Retinal pigment epithelial cell (primary cell): ENCODE measurements around the gene TECTA.
A peak's percentile ranks its signal among the peaks of the same experiment; 100 is the strongest.

Experiments
- DNase-seq: peaks from one replicate; pipeline ENCODE4 v3.0.0-alpha.2; 2010; ENCODE audit warnings: low read depth
- H3K4me3 ChIP-seq: 2 replicates; pipeline ENCODE4 v1.5.1; 2011; ENCODE audit warnings: mild to moderate bottlenecking, low read length, control low read depth, moderate library complexity
- CTCF ChIP-seq: conservative IDR thresholded peaks from 2 replicates; pipeline ENCODE4 v1.5.1; 2011; ENCODE audit warnings: low read depth, low read length, control low read depth, inconsistent platforms

TECTA gene

GRCh38 chr11:121090145-121090721, 10.8 kb upstream of the TECTA start:
- TF ChIP-seq CTCF = no peak
- no peak for DNase-seq
- H3K4me3 ChIP-seq = no peak overlapping the region

- no peak overlapping the region for H3K4me3 ChIP-seq
- no peak for TF ChIP-seq CTCF
- no peak for DNase-seq
These were observed 9.4 kb upstream of the TECTA start for GRCh38 chr11:121091492-121092152.

DNA sequence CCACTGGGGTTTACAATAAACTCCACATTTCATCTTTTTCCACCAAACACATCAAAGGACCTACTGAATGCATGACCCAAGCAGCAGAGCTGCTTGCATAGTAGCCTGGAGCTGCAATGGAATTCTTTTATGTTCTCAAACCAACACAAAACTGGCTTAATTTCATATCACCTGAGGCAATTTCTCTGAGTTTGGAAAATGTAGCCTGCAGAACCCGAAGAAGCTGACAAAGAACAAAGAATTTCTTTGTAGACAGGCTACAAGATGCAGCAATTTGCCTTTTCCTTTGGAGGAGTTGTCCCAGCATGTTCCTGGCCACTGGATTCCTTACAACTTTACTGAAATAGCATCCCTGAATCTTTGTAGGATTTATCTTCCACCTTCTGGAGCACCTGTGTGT, 5.5 kb upstream of the TECTA start:
- DNase-seq = no peak
- H3K4me3 ChIP-seq = no peak overlapping the region
- no peak for TF ChIP-seq CTCF

- TF ChIP-seq CTCF = no peak
- no peak for DNase-seq
- no peak overlapping the region for H3K4me3 ChIP-seq
These were observed 1.7 kb upstream of the TECTA start for GRCh38 chr11:121099364-121099763.

DNA sequence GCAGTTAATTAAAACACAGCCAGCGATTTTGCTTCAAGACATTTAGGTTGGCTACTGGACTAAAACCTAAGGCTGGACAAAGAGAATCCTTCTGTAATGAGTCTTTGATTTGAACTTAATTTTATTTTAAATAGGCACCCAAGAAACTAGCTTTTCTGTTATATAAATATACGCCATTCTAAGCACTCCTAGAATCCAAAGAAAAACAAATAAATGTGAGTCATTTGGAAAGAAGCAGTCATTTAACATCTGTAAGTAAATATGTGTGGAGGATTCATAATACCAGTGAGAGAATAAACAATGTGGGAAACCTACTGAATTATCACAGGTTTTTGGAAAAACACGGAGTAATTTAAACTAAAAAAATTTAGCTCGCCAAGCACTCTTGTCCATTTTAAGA, 1.2 kb upstream of the TECTA start:
- no peak for TF ChIP-seq CTCF
- DNase-seq = no peak
- no peak overlapping the region for H3K4me3 ChIP-seq

GRCh38 chr11:121104312-121104762, 3.3 kb downstream of the TECTA start:
- TF ChIP-seq CTCF = peak; percentile 16
- no peak for DNase-seq
- no peak overlapping the region for H3K4me3 ChIP-seq

GRCh38 chr11:121105063-121105480, 4.0 kb downstream of the TECTA start:
- DNase-seq = no peak
- TF ChIP-seq CTCF = no peak

More at GRCh38 chr11:121105063-121105480, 4.0 kb downstream of the TECTA start:
- no peak overlapping the region for H3K4me3 ChIP-seq
